ENCODE measurements around the gene SGIP1. TPM values are rescaled to one million over a fixed set of nuclear protein-coding genes. Genes with fewer than 3 reads are reported as not detected.

Gene SGIP1
- total and polyA plus RNA-seq, 9 donors, result 0.91 to 7.0 (median 3.3) TPM

DNA sequence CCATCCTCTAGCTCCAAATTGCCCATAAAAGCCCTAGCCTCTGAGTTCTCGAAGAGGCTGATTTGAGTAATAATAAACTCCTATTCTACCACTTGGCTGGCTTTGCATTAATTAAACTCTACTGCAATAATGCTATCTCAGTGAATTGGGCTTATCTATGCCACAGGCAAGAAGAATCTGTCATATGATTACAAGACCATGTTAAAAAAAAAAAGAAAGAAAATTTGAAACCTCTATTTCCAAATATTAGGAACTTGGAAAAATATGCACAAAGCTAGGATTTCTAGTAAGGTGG is 27.6 kb upstream of the SGIP1 start:
- Histone ChIP-seq H3K9me3 (no peaks in the 10 kb centered on the region), H3K4me1 (ENCODE audit: insufficient read depth) (no peaks in the 10 kb centered on the region), H3K4me3 (no peak overlapping the region), H3K27me3 (no peaks in the 10 kb centered on the region), H3K27ac (no peak overlapping the region), H3K36me3 (no peaks in the 10 kb centered on the region)
- DNase-seq, result no peak
- intact Hi-C loops (cut with DNase I), result no loop called here
- WGBS, 3 donors, result 81 to 97% (median 96%) methylated on average over 1 of the region's 1 CpG
- TF ChIP-seq EP300 (IDR thresholded peaks at IDR 0.05) (no peak), CTCF (IDR thresholded peaks at IDR 0.05) (no peak), POLR2A (IDR thresholded peaks at IDR 0.05) (no peak)

DNA sequence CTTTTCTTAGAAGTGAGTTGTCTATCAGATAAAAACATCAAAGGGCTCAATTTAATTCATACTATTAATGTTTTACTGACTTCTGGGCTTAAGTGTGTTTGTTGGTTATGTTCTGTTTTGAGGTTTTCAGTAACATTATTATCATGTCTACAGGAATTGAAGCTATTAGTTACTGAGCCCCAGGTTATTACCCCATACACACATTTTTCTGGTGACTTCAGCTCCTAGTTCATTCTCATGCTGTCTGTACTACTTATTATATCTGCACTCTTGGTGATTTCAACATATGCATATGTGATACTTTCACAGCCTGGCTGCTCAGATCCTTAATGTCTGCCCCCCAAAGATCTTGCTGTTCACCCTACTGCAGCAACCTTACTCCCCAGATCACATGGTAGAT is 27.0 kb upstream of the SGIP1 start:
- no peaks in the 10 kb centered on the region for H3K27me3 ChIP-seq
- H3K36me3 ChIP-seq, result no peaks in the 10 kb centered on the region
- no peaks in the 10 kb centered on the region for H3K4me1 ChIP-seq (ENCODE audit: insufficient read depth)
- H3K27ac ChIP-seq, result no peak overlapping the region
- DNase-seq, result no peak
- H3K9me3 ChIP-seq, result no peaks in the 10 kb centered on the region
- H3K4me3 ChIP-seq, result no peak overlapping the region
- intact Hi-C loops (cut with DNase I), result no loop called here
- TF ChIP-seq EP300 (IDR thresholded peaks at IDR 0.05) (no peak), CTCF (IDR thresholded peaks at IDR 0.05) (no peak), POLR2A (IDR thresholded peaks at IDR 0.05) (no peak)

DNA sequence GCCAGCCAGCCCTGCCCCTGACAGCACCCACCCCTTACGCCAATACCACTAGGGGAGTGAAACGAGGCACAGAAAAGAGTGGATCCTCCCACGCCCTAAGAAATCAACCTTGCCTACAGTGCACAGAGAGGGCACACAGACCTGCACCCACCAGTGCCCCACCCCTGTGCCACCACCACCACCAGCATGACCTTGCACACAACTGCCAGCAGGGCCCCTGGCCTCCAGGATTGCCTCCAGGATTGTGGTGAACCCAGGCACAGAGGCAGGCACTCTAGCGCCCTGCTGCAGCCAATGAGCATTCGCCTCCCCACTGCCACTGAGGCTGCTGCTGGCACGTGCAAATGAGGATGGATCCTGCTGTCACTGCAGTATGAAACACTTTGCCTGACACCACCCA is 23.5 kb upstream of the SGIP1 start:
- Histone ChIP-seq H3K27me3 (no peaks in the 10 kb centered on the region), H3K36me3 (no peaks in the 10 kb centered on the region), H3K4me3 (no peak overlapping the region), H3K4me1 (ENCODE audit: insufficient read depth) (no peaks in the 10 kb centered on the region), H3K9me3 (no peaks in the 10 kb centered on the region), H3K27ac (no peak overlapping the region)
- 69 to 83% (median 79%) methylated on average over 6 of the region's 6 CpGs for WGBS, 3 donors
- no peak for DNase-seq
- intact Hi-C loops (cut with DNase I), result no loop called here
- no peak for TF ChIP-seq CTCF (IDR thresholded peaks at IDR 0.05)
- no peak for TF ChIP-seq POLR2A (IDR thresholded peaks at IDR 0.05)
- TF ChIP-seq EP300 (IDR thresholded peaks at IDR 0.05), result no peak

DNA sequence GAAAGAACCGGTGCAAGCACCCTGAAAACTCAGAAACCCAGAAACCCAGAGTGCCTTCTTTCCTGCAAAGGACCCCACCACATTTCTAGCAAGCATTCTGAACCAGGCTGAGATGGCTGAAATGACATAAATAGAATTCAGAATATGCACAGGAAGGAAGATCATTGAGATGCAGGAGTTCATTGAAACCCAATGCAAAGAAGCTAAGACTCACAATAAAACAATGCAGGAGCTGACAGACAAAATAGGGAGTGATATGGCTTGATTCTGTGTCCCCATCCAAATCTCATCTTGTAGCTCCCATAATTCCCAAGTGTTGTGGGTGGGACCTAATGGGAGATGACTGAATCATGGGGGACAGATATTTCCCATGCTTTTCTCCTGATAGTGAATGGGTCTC is 22.8 kb upstream of the SGIP1 start:
- Histone ChIP-seq H3K27ac (no peak overlapping the region), H3K4me1 (ENCODE audit: insufficient read depth) (no peaks in the 10 kb centered on the region), H3K27me3 (no peaks in the 10 kb centered on the region), H3K36me3 (no peaks in the 10 kb centered on the region), H3K9me3 (no peaks in the 10 kb centered on the region), H3K4me3 (no peak overlapping the region)
- no peak for DNase-seq
- intact Hi-C loops (cut with DNase I), result no loop called here
- 79 to 88% (median 80%) methylated on average over 1 of the region's 1 CpG for WGBS, 3 donors
- TF ChIP-seq EP300 (IDR thresholded peaks at IDR 0.05) (no peak), CTCF (IDR thresholded peaks at IDR 0.05) (no peak), POLR2A (IDR thresholded peaks at IDR 0.05) (no peak)

DNA sequence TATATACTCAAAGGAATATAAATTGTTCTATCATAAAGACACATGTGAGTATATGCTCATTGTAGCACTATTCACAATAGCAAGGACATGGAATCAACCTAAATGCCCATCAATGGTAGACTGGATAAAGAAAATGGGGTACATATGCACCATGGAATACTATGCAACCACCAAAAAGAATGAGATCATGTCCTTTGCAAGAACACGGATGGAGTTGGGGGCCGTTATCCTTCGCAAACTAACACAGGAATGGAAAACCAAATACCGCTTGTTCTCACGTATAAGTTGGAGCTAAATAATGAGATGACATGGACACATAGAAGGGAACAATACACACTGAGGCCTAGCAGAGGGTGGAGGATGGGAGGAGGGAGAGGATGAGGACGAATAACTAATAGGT is 16.0 kb upstream of the SGIP1 start:
- no peaks in the 10 kb centered on the region for H3K9me3 ChIP-seq
- H3K27me3 ChIP-seq, result no peaks in the 10 kb centered on the region
- no peaks in the 10 kb centered on the region for H3K4me1 ChIP-seq (ENCODE audit: insufficient read depth)
- DNase-seq, result no peak
- H3K27ac ChIP-seq, result no peak overlapping the region
- intact Hi-C loops (cut with DNase I), result no loop called here
- TF ChIP-seq CTCF (IDR thresholded peaks at IDR 0.05), result no peak
- WGBS, 3 donors, result 75 to 85% (median 76%) methylated on average over 6 of the region's 6 CpGs
- H3K36me3 ChIP-seq, result no peaks in the 10 kb centered on the region
- H3K4me3 ChIP-seq, result no peak overlapping the region
